Osteocyte (in vitro differentiated cells): ENCODE results near the gene DNAJC1. TPM values are rescaled to one million over a fixed set of nuclear protein-coding genes. Genes with fewer than 3 reads are reported as not detected.

Experiments
- DNase-seq: peaks from one replicate; pipeline ENCODE4 v3.0.0; 2021; ENCODE audit warnings: mixed read lengths; ENCODE audit not compliant: unreplicated experiment; ENCODE audit errors: extremely low spot score
- H3K27ac Mint-ChIP-seq: one replicate; pipeline ENCODE4 v1.8.0; 2021; ENCODE audit warnings: mild to moderate bottlenecking, mixed read lengths; ENCODE audit not compliant: unreplicated experiment
- H3K27me3 Mint-ChIP-seq: one replicate; pipeline ENCODE4 v1.8.0; 2021; ENCODE audit warnings: mixed read lengths; ENCODE audit not compliant: unreplicated experiment
- H3K36me3 Mint-ChIP-seq: one replicate; pipeline ENCODE4 v1.8.0; 2021; ENCODE audit warnings: mixed read lengths; ENCODE audit not compliant: unreplicated experiment
- H3K4me1 Mint-ChIP-seq: one replicate; pipeline ENCODE4 v1.8.0; 2021; ENCODE audit warnings: mixed read lengths; ENCODE audit not compliant: unreplicated experiment
- H3K4me3 Mint-ChIP-seq: one replicate; pipeline ENCODE4 v1.8.0; 2021; ENCODE audit warnings: mild to moderate bottlenecking, moderate library complexity, mixed read lengths; ENCODE audit not compliant: unreplicated experiment
- H3K9me3 Mint-ChIP-seq: one replicate; pipeline ENCODE4 v1.8.0; 2021; ENCODE audit warnings: mixed read lengths; ENCODE audit not compliant: unreplicated experiment
- total RNA-seq: library from RNA; stranded (reverse); gene quantifications from 2 replicates; pipeline ENCODE4 v1.2.1, GENCODE V29; 2021
- TF ChIP-seq, protein P1 (sequence below): fragments of 200-600 bp; sonication (generic); IDR thresholded peaks from 2 replicates; pipeline ENCODE4 v1.5.0; 2021; ENCODE audit warnings: antibody characterized with exemption, mild to moderate bottlenecking, moderate library complexity

DNAJC1 gene
- total RNA-seq, 1 donor from 2014 or later, result 38.4 TPM

GRCh38 chr10:21899736-21900135 is 103.8 kb downstream of the DNAJC1 start:
- Mint-ChIP-seq H3K4me1 (no peaks in the 10 kb centered on the region), H3K9me3 (peaks cover 4% of the 10 kb centered on the region), H3K4me3 (no peak overlapping the region), H3K27me3 (no peaks in the 10 kb centered on the region), H3K36me3 (peaks cover 12% of the 10 kb centered on the region), H3K27ac (no peak overlapping the region)
- TF ChIP-seq, protein P1, sequence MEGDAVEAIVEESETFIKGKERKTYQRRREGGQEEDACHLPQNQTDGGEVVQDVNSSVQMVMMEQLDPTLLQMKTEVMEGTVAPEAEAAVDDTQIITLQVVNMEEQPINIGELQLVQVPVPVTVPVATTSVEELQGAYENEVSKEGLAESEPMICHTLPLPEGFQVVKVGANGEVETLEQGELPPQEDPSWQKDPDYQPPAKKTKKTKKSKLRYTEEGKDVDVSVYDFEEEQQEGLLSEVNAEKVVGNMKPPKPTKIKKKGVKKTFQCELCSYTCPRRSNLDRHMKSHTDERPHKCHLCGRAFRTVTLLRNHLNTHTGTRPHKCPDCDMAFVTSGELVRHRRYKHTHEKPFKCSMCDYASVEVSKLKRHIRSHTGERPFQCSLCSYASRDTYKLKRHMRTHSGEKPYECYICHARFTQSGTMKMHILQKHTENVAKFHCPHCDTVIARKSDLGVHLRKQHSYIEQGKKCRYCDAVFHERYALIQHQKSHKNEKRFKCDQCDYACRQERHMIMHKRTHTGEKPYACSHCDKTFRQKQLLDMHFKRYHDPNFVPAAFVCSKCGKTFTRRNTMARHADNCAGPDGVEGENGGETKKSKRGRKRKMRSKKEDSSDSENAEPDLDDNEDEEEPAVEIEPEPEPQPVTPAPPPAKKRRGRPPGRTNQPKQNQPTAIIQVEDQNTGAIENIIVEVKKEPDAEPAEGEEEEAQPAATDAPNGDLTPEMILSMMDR, result no peak
- DNase-seq, result no peak

DNA sequence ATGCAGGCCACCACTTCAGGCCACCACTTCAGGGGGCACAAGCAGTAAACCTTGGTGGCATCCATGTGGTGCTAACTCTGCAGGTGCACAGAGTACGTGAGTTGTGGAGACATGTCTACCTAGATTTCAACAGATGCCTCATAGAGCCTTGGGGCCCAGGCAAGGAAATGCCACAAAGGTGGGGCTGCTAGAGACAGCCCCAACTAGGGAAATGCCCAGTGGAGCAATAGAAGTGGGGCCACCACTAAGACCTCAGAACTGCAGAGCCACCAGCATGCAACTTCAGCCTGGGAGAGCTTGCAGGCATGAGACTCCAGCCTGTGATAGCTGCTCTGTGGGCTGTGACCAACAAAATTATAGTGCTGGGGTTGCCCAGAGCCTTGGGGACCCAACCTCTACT is 107.6 kb downstream of the DNAJC1 start:
- H3K4me1 Mint-ChIP-seq, result no peaks in the 10 kb centered on the region
- TF ChIP-seq, protein P1, result no peak
- H3K27ac Mint-ChIP-seq, result no peak overlapping the region
- no peak overlapping the region for H3K4me3 Mint-ChIP-seq
- DNase-seq, result no peak
- H3K27me3 Mint-ChIP-seq, result no peaks in the 10 kb centered on the region
- H3K36me3 Mint-ChIP-seq, result peaks cover 25% of the 10 kb centered on the region
- peaks cover 29% of the 10 kb centered on the region for H3K9me3 Mint-ChIP-seq

DNA sequence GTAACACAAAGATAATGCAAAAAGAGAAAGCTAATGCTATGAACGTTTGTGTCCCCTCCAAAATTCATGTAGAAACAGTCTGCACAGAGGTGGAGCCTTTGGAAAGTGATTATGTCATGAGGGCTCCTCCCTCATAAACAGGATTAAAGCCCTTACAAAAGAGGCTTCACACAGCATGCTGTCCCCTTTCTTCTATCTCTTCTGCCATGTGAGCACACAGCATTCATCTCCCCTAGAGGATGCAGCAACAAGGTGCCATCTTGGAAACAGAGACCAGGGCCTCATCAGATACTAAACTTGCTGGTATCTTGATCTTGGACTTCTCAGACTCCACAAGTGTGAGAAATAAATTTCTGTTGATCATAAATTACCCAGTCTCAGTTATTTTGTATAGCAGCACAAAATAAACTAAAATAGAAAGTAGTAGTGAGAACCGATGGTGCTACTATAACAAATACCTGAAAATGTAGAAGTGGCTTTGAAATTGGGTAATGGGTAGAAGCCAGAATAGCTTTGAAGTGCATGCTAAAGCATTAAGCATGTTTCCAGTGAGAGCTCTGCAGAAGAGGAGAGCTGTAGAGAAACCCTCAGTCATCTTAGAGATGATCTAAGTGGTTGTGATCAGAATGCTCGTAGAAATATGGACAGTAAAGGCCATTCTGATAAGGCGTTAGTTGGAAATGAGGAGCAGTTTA is 108.7 kb downstream of the DNAJC1 start:
- Mint-ChIP-seq H3K4me1 (no peaks in the 10 kb centered on the region), H3K36me3 (peaks cover 30% of the 10 kb centered on the region), H3K27me3 (no peaks in the 10 kb centered on the region), H3K4me3 (no peak overlapping the region), H3K9me3 (peaks cover 32% of the 10 kb centered on the region), H3K27ac (no peak overlapping the region)
- TF ChIP-seq, protein P1, result no peak
- no peak for DNase-seq

- H3K4me3 Mint-ChIP-seq, result no peak overlapping the region
- TF ChIP-seq, protein P1, result no peak
- H3K36me3 Mint-ChIP-seq, result peaks cover 41% of the 10 kb centered on the region
- DNase-seq, result no peak
- H3K27me3 Mint-ChIP-seq, result no peaks in the 10 kb centered on the region
- H3K4me1 Mint-ChIP-seq, result peaks cover 1% of the 10 kb centered on the region
- H3K9me3 Mint-ChIP-seq, result peaks cover 40% of the 10 kb centered on the region
- no peak overlapping the region for H3K27ac Mint-ChIP-seq
Measured at GRCh38 chr10:21891439-21891838, 112.1 kb downstream of the DNAJC1 start.

DNA sequence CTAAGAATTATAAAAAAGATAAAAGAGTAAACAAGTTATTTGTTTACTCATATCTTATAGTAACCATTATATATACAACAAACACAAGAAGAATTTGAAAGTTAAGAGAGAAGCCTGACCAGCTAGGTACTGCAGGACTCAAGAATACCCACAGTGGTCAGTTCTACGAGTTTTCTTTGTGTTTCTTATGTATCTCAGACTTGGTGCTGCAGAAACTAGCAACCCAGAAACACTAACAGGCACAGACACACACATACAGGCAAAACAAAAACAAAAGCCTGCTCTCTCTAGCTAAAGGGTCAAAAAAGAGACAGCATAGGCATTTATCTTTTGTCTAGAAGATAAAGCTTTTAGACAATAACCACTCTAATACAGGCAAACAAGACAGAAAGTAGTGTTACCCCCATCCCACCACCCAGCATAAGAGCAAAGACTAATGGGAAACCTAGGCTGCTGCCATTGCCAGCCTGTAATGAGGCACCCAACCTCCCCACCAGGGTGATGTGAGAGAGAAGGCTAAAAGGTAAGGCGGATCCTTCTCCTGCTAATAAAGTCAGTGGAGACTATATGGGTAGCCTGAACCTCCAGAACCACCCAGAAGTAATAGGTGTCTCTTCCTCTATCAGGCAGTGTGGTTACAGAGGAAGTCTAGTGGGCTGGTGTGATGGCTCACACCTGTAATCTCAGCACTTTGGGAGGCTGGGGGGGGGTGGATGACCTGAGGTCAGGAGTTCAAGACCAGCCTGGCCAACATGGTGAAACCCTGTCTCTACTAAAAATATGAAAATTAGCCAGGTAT is 113.9 kb downstream of the DNAJC1 start:
- Mint-ChIP-seq H3K27me3 (no peaks in the 10 kb centered on the region), H3K9me3 (peaks cover 53% of the 10 kb centered on the region), H3K36me3 (peaks cover 49% of the 10 kb centered on the region), H3K4me3 (no peak overlapping the region), H3K4me1 (peaks cover 1% of the 10 kb centered on the region), H3K27ac (no peak overlapping the region)
- TF ChIP-seq, protein P1, result no peak
- no peak for DNase-seq
